H1 (cell line): ENCODE results near the gene CEACAM16. TPM values are rescaled to one million over a fixed set of nuclear protein-coding genes. Genes with fewer than 3 reads are reported as not detected.

Experiments
- ASH2L ChIP-seq: fragments of 200-600, 300-600 bp; sonication (generic); IDR thresholded peaks from one replicate; pipeline ENCODE4 v1.7.1; 2017; ENCODE audit warnings: low read length
- EZH2 ChIP-seq: fragments of 200-600 bp; sonication (generic); IDR thresholded peaks from 2 replicates; pipeline ENCODE4 v1.7.1; 2012; ENCODE audit warnings: low read depth, mild to moderate bottlenecking, moderate library complexity, low read length, inconsistent platforms; ENCODE audit not compliant: severe bottlenecking
- GABPA ChIP-seq: IDR thresholded peaks from 2 replicates; pipeline ENCODE4 v1.6.1; 2011; ENCODE audit warnings: mild to moderate bottlenecking, low read length, moderate library complexity, borderline replicate concordance; ENCODE audit not compliant: insufficient read depth
- MAFK ChIP-seq: IDR thresholded peaks from 2 replicates; pipeline ENCODE4 v1.6.1; 2012; ENCODE audit warnings: low read depth, mild to moderate bottlenecking, improper control_type of control experiment, low read length
- SP4 ChIP-seq: IDR thresholded peaks from 2 replicates; pipeline ENCODE4 v1.6.1; 2012; ENCODE audit warnings: low read length, inconsistent platforms
- SUZ12 ChIP-seq: fragments of 200-600 bp; sonication (generic); IDR thresholded peaks from 2 replicates; pipeline ENCODE4 v1.6.1; 2012; ENCODE audit warnings: mild to moderate bottlenecking, inconsistent platforms, low read length, moderate library complexity, mixed read lengths
- TEAD4 ChIP-seq: IDR thresholded peaks from 2 replicates; pipeline ENCODE4 v1.6.1; 2012; ENCODE audit warnings: low read depth, low read length, inconsistent platforms, mixed read lengths
- polyA plus RNA-seq, 7 experiments: library from polyadenylated mRNA; depleted of rRNA in 3 of 7; stranded (reverse) in 5 of 7; unstranded in 2 of 7; fragments of >200 nt in 5 of 7; fragments of 200-250 nt in 2 of 7; gene quantifications; 1 replicate in 5 of 7; 2 replicates in 1 of 7; 4 replicates in 1 of 7; pipeline versions ENCODE4 v1.2.1 to v1.2.3, GENCODE V29; 2011 to 2013; ENCODE audit warnings: missing spikeins in 2 of 7, mixed read lengths in 2 of 7
- total RNA-seq: library from RNA; stranded (reverse); fragmentation: NEBNext Ultra II Directional; extraction: Animal tissue kit (Norgen Biotek cat#: 25700); gene quantifications from 2 replicates; pipeline ENCODE4 v1.2.1, GENCODE V29; 2021
- TF ChIP-seq, protein P1 (sequence below), 3 experiments: IDR thresholded peaks; 1 replicate in 2 of 3; 2 replicates in 1 of 3; pipeline versions ENCODE4 v1.5.1 to v1.6.1; 2011; ENCODE audit warnings: low read length in 3 of 3, mild to moderate bottlenecking in 3 of 3, inconsistent platforms in 2 of 3, low read depth in 1 of 3, moderate library complexity in 1 of 3; ENCODE audit not compliant: insufficient read depth in 1 of 3; ENCODE audit errors: control extremely low read depth in 1 of 3

Gene CEACAM16
- total and polyA plus RNA-seq, 2 of the 8 experiments (the other 6 are each of a cell fraction or from before 2014, with no cell fraction given): not detected

DNA sequence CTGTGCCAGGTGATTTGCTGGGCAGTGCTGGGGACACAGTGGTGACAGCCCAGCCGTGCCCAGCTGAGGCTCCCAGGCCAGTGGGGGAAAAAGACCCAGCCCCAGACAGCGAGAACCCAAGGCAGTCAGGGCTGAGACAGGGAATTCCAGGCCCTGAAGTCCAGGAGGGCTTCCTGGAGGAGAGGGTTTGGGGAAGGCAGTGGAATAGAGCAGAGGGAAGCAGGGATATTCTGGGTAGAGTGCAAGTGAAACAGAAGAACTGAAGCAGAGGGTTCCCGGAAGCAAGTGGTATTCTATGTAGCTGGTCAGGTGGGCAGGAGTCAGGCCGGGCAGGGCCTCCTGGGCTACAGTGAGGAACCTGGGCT, 1.3 kb upstream of the CEACAM16 start (continued):
- TF ChIP-seq GABPA: no peak
- TF ChIP-seq, protein P1, sequence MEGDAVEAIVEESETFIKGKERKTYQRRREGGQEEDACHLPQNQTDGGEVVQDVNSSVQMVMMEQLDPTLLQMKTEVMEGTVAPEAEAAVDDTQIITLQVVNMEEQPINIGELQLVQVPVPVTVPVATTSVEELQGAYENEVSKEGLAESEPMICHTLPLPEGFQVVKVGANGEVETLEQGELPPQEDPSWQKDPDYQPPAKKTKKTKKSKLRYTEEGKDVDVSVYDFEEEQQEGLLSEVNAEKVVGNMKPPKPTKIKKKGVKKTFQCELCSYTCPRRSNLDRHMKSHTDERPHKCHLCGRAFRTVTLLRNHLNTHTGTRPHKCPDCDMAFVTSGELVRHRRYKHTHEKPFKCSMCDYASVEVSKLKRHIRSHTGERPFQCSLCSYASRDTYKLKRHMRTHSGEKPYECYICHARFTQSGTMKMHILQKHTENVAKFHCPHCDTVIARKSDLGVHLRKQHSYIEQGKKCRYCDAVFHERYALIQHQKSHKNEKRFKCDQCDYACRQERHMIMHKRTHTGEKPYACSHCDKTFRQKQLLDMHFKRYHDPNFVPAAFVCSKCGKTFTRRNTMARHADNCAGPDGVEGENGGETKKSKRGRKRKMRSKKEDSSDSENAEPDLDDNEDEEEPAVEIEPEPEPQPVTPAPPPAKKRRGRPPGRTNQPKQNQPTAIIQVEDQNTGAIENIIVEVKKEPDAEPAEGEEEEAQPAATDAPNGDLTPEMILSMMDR (IDR thresholded peaks at IDR 0.05; ENCODE audit: control extremely low read depth in 1 of 3, insufficient read depth in 1 of 3, low read depth in 1 of 3, low read length in 3 of 3): no peak
- TF ChIP-seq ASH2L: no peak
- no peak for TF ChIP-seq EZH2
- no peak for TF ChIP-seq TEAD4
- no peak for TF ChIP-seq SP4
- no peak for TF ChIP-seq MAFK
- TF ChIP-seq SUZ12: no peak
- TF ChIP-seq, all 59 proteins: peak for 0
